Adipose tissue (tissue), 3 donors: ENCODE measurements around the gene HSPA2. TPM values are rescaled to one million over a fixed set of nuclear protein-coding genes. Genes with fewer than 3 reads are reported as not detected.

Source experiments
- H3K27ac ChIP-seq: one replicate; pipeline ENCODE4 v1.5.1; 2013; ENCODE audit warnings: low read depth, low read length
- WGBS, 3 donors: extraction: QIAGEN DNeasy Blood & Tissue Kit; methylation state at CpG; one replicate each; pipeline ENCODE4 v1.1.7; 2013; 5-methylcytosine and 5-hydroxymethylcytosine counted together
- polyA plus RNA-seq, 3 donors: library from polyadenylated mRNA; stranded (reverse); fragments of 200-250 nt; gene quantifications; one replicate each; pipeline ENCODE4 v1.2.3, GENCODE V29; 2013
- donor health status: healthy with polysubstance abuse.
- donor health status: Bipolar disorder and iron deficiency.
- donor health status: healthy.

Gene HSPA2
- polyA plus RNA-seq, 3 donors, result 2.9 to 7.3 (median 6.0) TPM

- 96 to 100% (median 100%) methylated on average over 1 of the region's 1 CpG for whole genome bisulfite sequencing, 3 donors
- no peak overlapping the region for H3K27ac ChIP-seq
Measured at GRCh38 chr14:64584190-64584589, 43.6 kb downstream of the HSPA2 start.

- 87 to 91% (median 89%) methylated on average over 3 of the region's 3 CpGs for WGBS, 3 donors
- no peak overlapping the region for H3K27ac ChIP-seq
Measured at GRCh38 chr14:64591809-64592208, 51.3 kb downstream of the HSPA2 start.

Other genes starting within 250 kb of the HSPA2 start
- gene ESR2, start 246.4 kb upstream of the HSPA2 start, polyA plus RNA-seq, result 1 to 10 TPM in 1 of 3 donors, under 1 TPM in 2; 0.13 to 2.0 (median 0.22) TPM
- 10 to 100 TPM; 25.8 to 95.2 (median 43.2) TPM for gene MTHFD1, start 152.4 kb upstream of the HSPA2 start, polyA plus RNA-seq
- under 1 TPM; 0.06 to 0.16 (median 0.11) TPM for gene AKAP5, start 75.2 kb upstream of the HSPA2 start, polyA plus RNA-seq
- 1 to 10 TPM; 2.6 to 4.0 (median 3.8) TPM for gene ZBTB25, start 36.9 kb upstream of the HSPA2 start, polyA plus RNA-seq
- gene ZBTB1, start 36.0 kb upstream of the HSPA2 start, polyA plus RNA-seq, result 10 to 100 TPM in 2 of 3 donors, 1 to 10 TPM in 1; 7.8 to 21.0 (median 19.3) TPM
- gene PPP1R36, start 9.2 kb downstream of the HSPA2 start, polyA plus RNA-seq, result 1 to 10 TPM in 2 of 3 donors, under 1 TPM in 1; 0.89 to 7.9 (median 1.0) TPM
- 10 to 100 TPM; 17.8 to 23.5 (median 21.3) TPM for gene PLEKHG3, start 163.7 kb downstream of the HSPA2 start, polyA plus RNA-seq